ENCODE measurements around the gene NECTIN3. TPM values are rescaled to one million over a fixed set of nuclear protein-coding genes. Genes with fewer than 3 reads are reported as not detected.

NECTIN3 gene
- total RNA-seq, 6 donors from 2014 or later = 6.3 to 31.6 (median 22.1) TPM

- Histone ChIP-seq H3K36me3 (no peaks in the 10 kb centered on the region), H3K9me3 (peaks cover 0 to 14% (median 4%) of the 10 kb centered on the region in 4 donors), H3K4me1 (no peaks in the 10 kb centered on the region), H3K27ac (no peak overlapping the region), H3K27me3 (no peaks in the 10 kb centered on the region), H3K4me3 (no peak overlapping the region)
- DNase-seq (no peak), ATAC-seq (ENCODE audit: low FRiP score in 2 of 2) (no peak)
- 82 to 88% methylated on average over 1 of the region's 1 CpG for WGBS, 2 donors
- TF ChIP-seq, protein P1, sequence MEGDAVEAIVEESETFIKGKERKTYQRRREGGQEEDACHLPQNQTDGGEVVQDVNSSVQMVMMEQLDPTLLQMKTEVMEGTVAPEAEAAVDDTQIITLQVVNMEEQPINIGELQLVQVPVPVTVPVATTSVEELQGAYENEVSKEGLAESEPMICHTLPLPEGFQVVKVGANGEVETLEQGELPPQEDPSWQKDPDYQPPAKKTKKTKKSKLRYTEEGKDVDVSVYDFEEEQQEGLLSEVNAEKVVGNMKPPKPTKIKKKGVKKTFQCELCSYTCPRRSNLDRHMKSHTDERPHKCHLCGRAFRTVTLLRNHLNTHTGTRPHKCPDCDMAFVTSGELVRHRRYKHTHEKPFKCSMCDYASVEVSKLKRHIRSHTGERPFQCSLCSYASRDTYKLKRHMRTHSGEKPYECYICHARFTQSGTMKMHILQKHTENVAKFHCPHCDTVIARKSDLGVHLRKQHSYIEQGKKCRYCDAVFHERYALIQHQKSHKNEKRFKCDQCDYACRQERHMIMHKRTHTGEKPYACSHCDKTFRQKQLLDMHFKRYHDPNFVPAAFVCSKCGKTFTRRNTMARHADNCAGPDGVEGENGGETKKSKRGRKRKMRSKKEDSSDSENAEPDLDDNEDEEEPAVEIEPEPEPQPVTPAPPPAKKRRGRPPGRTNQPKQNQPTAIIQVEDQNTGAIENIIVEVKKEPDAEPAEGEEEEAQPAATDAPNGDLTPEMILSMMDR (IDR thresholded peaks at IDR 0.05) = no peak
- TF ChIP-seq POLR2AphosphoS5 (IDR thresholded peaks at IDR 0.05) = no peak
- no peak for TF ChIP-seq POLR2A (IDR thresholded peaks at IDR 0.05)
- TF ChIP-seq EP300 (IDR thresholded peaks at IDR 0.05) = no peak
Observed at GRCh38 chr3:111033470-111034050, 38.1 kb upstream of the NECTIN3 start.

GRCh38 chr3:111035316-111035715, 36.3 kb upstream of the NECTIN3 start:
- WGBS, 2 donors = 68 to 80% methylated on average over 2 of the region's 2 CpGs
- no peak overlapping the region for H3K4me3 ChIP-seq
- ATAC-seq (ENCODE audit: low FRiP score in 2 of 2) (no peak), DNase-seq (no peak)
- no peak for TF ChIP-seq POLR2A (IDR thresholded peaks at IDR 0.05)
- TF ChIP-seq EP300 (IDR thresholded peaks at IDR 0.05) = no peak
- no peak for TF ChIP-seq POLR2AphosphoS5 (IDR thresholded peaks at IDR 0.05)
- TF ChIP-seq, protein P1 (IDR thresholded peaks at IDR 0.05) = no peak
- H3K36me3 ChIP-seq = no peaks in the 10 kb centered on the region
- H3K27ac ChIP-seq = no peak overlapping the region
- H3K9me3 ChIP-seq = peaks cover 0 to 14% (median 4%) of the 10 kb centered on the region in 4 donors
- no peaks in the 10 kb centered on the region for H3K27me3 ChIP-seq
- no peaks in the 10 kb centered on the region for H3K4me1 ChIP-seq

GRCh38 chr3:111035902-111036301, 35.7 kb upstream of the NECTIN3 start:
- H3K9me3 ChIP-seq = peaks cover 0 to 14% (median 4%) of the 10 kb centered on the region in 4 donors
- H3K27ac ChIP-seq = no peak overlapping the region
- WGBS, 2 donors = 100% methylated on average over 2 of the region's 2 CpGs; no CpG with 5 or more reads in 1 of the 2 donors
- H3K36me3 ChIP-seq = no peaks in the 10 kb centered on the region
- ATAC-seq (ENCODE audit: low FRiP score in 2 of 2) (peak in 1 of 2 donors; percentile 55), DNase-seq (no peak)
- no peaks in the 10 kb centered on the region for H3K4me1 ChIP-seq
- no peaks in the 10 kb centered on the region for H3K27me3 ChIP-seq
- no peak overlapping the region for H3K4me3 ChIP-seq
- TF ChIP-seq EP300 (IDR thresholded peaks at IDR 0.05) = no peak
- TF ChIP-seq, protein P1 (IDR thresholded peaks at IDR 0.05) = no peak
- TF ChIP-seq POLR2A (IDR thresholded peaks at IDR 0.05) = no peak
- TF ChIP-seq POLR2AphosphoS5 (IDR thresholded peaks at IDR 0.05) = no peak

DNA sequence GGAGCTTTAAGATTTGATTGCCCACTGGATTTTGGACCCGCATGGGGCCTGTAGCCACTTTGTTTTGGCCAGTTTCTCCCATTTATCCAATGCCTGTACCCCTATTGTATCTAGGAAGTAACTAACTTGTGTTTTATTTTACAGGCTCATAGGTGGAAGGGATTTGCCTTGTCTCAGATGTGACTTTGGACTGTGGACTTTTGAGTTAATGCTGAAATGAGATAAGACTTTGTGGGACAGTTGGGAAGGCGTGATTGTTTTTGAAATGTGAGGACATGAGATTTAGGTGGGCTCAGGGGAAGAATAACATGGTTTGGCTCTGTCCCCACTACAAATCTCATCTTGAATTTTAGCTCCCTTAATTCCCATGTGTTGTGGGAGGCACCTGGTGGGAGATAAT, 30.7 kb upstream of the NECTIN3 start:
- 96 to 100% methylated on average over 2 of the region's 2 CpGs for WGBS, 2 donors
- no peaks in the 10 kb centered on the region for H3K4me1 ChIP-seq
- no peak overlapping the region for H3K27ac ChIP-seq
- no peak overlapping the region for H3K4me3 ChIP-seq
- DNase-seq = no peak
- no peaks in the 10 kb centered on the region for H3K27me3 ChIP-seq
- H3K36me3 ChIP-seq = no peaks in the 10 kb centered on the region
- no peak for ATAC-seq (ENCODE audit: low FRiP score in 2 of 2)
- no peak for TF ChIP-seq POLR2AphosphoS5 (IDR thresholded peaks at IDR 0.05)
- TF ChIP-seq, protein P1 (IDR thresholded peaks at IDR 0.05) = no peak
- TF ChIP-seq POLR2A (IDR thresholded peaks at IDR 0.05) = no peak
- no peak for TF ChIP-seq EP300 (IDR thresholded peaks at IDR 0.05)
- H3K9me3 ChIP-seq = peaks cover 0 to 12% (median 4%) of the 10 kb centered on the region in 4 donors

GRCh38 chr3:111045564-111045963, 26.1 kb upstream of the NECTIN3 start:
- ATAC-seq (ENCODE audit: low FRiP score in 2 of 2) = no peak
- H3K36me3 ChIP-seq = no peaks in the 10 kb centered on the region

More at GRCh38 chr3:111045564-111045963, 26.1 kb upstream of the NECTIN3 start:
- H3K9me3 ChIP-seq = no peaks in the 10 kb centered on the region
- H3K27me3 ChIP-seq = no peaks in the 10 kb centered on the region
- TF ChIP-seq, protein P1 (IDR thresholded peaks at IDR 0.05) = no peak
- TF ChIP-seq EP300 (IDR thresholded peaks at IDR 0.05) = no peak
- TF ChIP-seq POLR2AphosphoS5 (IDR thresholded peaks at IDR 0.05) = no peak
- no peak for TF ChIP-seq POLR2A (IDR thresholded peaks at IDR 0.05)
- H3K4me3 ChIP-seq = no peak overlapping the region
- H3K27ac ChIP-seq = no peak overlapping the region
- WGBS, 2 donors = 90 to 91% methylated on average over 6 of the region's 6 CpGs
- DNase-seq = no peak
- H3K4me1 ChIP-seq = no peaks in the 10 kb centered on the region

All from upper lobe of left lung (tissue), 6 donors.